Liver (tissue), 3 donors: Measurements from ENCODE around the gene TYMS.

Experiments used
- GABPA ChIP-seq, 2 donors: IDR thresholded peaks in 1 of 2; conservative IDR thresholded peaks in 1 of 2; 2 replicates each; pipeline ENCODE4 v1.6.1; 2016; ENCODE audit warnings: antibody characterized with exemption in 2 of 2, mild to moderate bottlenecking in 1 of 2, moderate library complexity in 1 of 2
- JUND ChIP-seq, 2 donors: IDR thresholded peaks; 2 replicates each; pipeline ENCODE4 v1.6.1; 2016; ENCODE audit warnings: antibody characterized with exemption in 2 of 2
- TAF1 ChIP-seq: conservative IDR thresholded peaks from 2 replicates; pipeline ENCODE4 v1.6.1; 2016; ENCODE audit warnings: antibody characterized with exemption, mild to moderate bottlenecking
- YY1 ChIP-seq: IDR thresholded peaks from 2 replicates; pipeline ENCODE4 v1.6.1; 2016; ENCODE audit warnings: antibody characterized with exemption, mild to moderate bottlenecking
- TF ChIP-seq, protein P1 (sequence below): fragments of 150-350 bp; IDR thresholded peaks from 2 replicates; pipeline ENCODE4 v1.5.1; 2017; ENCODE audit warnings: improper control_type of control experiment, low read depth, low read length; ENCODE audit not compliant: missing input control
- TF ChIP-seq, protein P2 (sequence below): IDR thresholded peaks from 2 replicates; pipeline ENCODE4 v1.6.1; 2016; ENCODE audit warnings: antibody characterized with exemption
- TF ChIP-seq, protein P3 (sequence below): IDR thresholded peaks from 2 replicates; pipeline ENCODE4 v1.6.1; 2016; ENCODE audit warnings: antibody characterized with exemption, mild to moderate bottlenecking
- donor health status: healthy.
- donor health status: healthy.

DNA sequence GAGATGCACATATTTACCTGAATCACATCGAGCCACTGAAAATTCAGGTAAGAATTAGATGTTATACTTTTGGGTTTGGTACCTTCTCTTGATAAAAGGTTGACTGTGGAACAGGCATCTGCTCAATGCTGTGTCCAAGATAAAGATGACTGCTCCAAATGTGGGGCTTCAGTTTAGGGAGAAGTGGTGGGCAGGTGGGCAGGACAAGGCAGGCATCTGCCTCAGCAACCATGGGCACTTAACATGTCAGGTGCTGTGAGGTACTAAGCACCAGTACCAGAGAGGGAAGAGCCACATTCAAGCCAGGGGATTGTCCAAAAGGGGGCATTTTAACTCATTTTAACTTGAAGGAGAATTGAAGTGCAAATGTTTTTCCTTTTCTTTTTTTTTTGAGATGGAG is 14.0 kb downstream of the TYMS start:
- TF ChIP-seq TAF1: no peak
- TF ChIP-seq, protein P1, sequence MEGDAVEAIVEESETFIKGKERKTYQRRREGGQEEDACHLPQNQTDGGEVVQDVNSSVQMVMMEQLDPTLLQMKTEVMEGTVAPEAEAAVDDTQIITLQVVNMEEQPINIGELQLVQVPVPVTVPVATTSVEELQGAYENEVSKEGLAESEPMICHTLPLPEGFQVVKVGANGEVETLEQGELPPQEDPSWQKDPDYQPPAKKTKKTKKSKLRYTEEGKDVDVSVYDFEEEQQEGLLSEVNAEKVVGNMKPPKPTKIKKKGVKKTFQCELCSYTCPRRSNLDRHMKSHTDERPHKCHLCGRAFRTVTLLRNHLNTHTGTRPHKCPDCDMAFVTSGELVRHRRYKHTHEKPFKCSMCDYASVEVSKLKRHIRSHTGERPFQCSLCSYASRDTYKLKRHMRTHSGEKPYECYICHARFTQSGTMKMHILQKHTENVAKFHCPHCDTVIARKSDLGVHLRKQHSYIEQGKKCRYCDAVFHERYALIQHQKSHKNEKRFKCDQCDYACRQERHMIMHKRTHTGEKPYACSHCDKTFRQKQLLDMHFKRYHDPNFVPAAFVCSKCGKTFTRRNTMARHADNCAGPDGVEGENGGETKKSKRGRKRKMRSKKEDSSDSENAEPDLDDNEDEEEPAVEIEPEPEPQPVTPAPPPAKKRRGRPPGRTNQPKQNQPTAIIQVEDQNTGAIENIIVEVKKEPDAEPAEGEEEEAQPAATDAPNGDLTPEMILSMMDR: no peak
- TF ChIP-seq JUND (IDR thresholded peaks at IDR 0.05): no peak
- TF ChIP-seq YY1: no peak
- no peak for TF ChIP-seq GABPA (IDR thresholded peaks at IDR 0.05 in 1 of 2, conservative IDR thresholded peaks at IDR 0.05 in 1 of 2)
- TF ChIP-seq, protein P2, sequence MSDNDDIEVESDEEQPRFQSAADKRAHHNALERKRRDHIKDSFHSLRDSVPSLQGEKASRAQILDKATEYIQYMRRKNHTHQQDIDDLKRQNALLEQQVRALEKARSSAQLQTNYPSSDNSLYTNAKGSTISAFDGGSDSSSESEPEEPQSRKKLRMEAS: no peak
- TF ChIP-seq, protein P3, sequence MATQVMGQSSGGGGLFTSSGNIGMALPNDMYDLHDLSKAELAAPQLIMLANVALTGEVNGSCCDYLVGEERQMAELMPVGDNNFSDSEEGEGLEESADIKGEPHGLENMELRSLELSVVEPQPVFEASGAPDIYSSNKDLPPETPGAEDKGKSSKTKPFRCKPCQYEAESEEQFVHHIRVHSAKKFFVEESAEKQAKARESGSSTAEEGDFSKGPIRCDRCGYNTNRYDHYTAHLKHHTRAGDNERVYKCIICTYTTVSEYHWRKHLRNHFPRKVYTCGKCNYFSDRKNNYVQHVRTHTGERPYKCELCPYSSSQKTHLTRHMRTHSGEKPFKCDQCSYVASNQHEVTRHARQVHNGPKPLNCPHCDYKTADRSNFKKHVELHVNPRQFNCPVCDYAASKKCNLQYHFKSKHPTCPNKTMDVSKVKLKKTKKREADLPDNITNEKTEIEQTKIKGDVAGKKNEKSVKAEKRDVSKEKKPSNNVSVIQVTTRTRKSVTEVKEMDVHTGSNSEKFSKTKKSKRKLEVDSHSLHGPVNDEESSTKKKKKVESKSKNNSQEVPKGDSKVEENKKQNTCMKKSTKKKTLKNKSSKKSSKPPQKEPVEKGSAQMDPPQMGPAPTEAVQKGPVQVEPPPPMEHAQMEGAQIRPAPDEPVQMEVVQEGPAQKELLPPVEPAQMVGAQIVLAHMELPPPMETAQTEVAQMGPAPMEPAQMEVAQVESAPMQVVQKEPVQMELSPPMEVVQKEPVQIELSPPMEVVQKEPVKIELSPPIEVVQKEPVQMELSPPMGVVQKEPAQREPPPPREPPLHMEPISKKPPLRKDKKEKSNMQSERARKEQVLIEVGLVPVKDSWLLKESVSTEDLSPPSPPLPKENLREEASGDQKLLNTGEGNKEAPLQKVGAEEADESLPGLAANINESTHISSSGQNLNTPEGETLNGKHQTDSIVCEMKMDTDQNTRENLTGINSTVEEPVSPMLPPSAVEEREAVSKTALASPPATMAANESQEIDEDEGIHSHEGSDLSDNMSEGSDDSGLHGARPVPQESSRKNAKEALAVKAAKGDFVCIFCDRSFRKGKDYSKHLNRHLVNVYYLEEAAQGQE: no peak
